ENCODE measurements around the gene ST7. TPM values are rescaled to one million over a fixed set of nuclear protein-coding genes. Genes with fewer than 3 reads are reported as not detected.
A peak's percentile ranks its signal among the peaks of the same experiment; 100 is the strongest.

ST7 gene
- total and polyA plus RNA-seq, 7 donors, result 5.3 to 37.7 (median 19.0) TPM

DNA sequence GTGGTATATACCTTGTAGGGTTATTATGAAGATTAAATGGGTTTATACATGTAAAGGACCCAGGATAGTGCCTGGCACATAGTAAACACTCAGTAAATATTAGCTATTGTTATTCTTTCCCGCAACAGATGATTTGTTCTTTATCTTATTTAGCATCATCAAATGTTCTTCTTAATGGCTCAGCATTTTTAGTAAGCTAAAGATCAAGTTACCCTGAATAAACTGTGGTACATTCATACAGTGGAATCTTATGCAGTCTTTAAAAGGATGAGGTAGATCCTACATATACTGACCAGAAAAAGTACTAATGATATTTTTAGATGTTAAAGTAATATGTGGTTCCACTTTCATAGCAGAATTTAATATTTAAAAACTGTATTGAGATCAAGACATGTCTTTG, 65.4 kb downstream of the ST7 start:
- Histone ChIP-seq H3K9me3 (no peaks in the 10 kb centered on the region), H3K27me3 (no peaks in the 10 kb centered on the region), H3K27ac (no peak overlapping the region), H3K4me3 (no peak overlapping the region), H3K4me1 (peaks cover 0 to 39% (median 27%) of the 10 kb centered on the region in 4 donors), H3K36me3 (no peaks in the 10 kb centered on the region)
- 97% methylated on average over 1 of the region's 1 CpG for WGBS, 2 donors
- TF ChIP-seq EP300 (IDR thresholded peaks at IDR 0.05), result no peak
- TF ChIP-seq POLR2AphosphoS5 (IDR thresholded peaks at IDR 0.05), result no peak
- no peak for TF ChIP-seq POLR2A (IDR thresholded peaks at IDR 0.05)
- no peak for TF ChIP-seq CTCF (IDR thresholded peaks at IDR 0.05)
- intact Hi-C loops (cut with DNase I), result no loop called here
- DNase-seq, result no peak

GRCh38 chr7:117019287-117019686, 66.0 kb downstream of the ST7 start:
- Histone ChIP-seq H3K9me3 (no peaks in the 10 kb centered on the region), H3K27me3 (no peaks in the 10 kb centered on the region), H3K36me3 (no peaks in the 10 kb centered on the region), H3K27ac (no peak overlapping the region), H3K4me3 (no peak overlapping the region), H3K4me1 (peaks cover 0 to 39% (median 27%) of the 10 kb centered on the region in 4 donors)
- DNase-seq, result no peak
- intact Hi-C loops (cut with DNase I), result no loop called here
- TF ChIP-seq POLR2AphosphoS5 (IDR thresholded peaks at IDR 0.05) (no peak), EP300 (IDR thresholded peaks at IDR 0.05) (no peak), CTCF (IDR thresholded peaks at IDR 0.05) (no peak), POLR2A (IDR thresholded peaks at IDR 0.05) (no peak)
- WGBS, 2 donors, result 92 to 96% methylated on average over 2 of the region's 2 CpGs

- TF ChIP-seq CTCF (IDR thresholded peaks at IDR 0.05), result no peak
- peak; percentile 59 to 88 (median 72) for TF ChIP-seq POLR2AphosphoS5 (IDR thresholded peaks at IDR 0.05)
- no peaks in the 10 kb centered on the region for H3K9me3 ChIP-seq
- intact Hi-C loops (cut with DNase I), result no loop called here
- H3K4me3 ChIP-seq, result peak overlapping the region; percentile 22 to 50 (median 42)
- H3K27me3 ChIP-seq, result no peaks in the 10 kb centered on the region
- 73 to 83% methylated on average over 18 of the region's 18 CpGs for WGBS, 2 donors
- no peaks in the 10 kb centered on the region for H3K36me3 ChIP-seq
- peak; percentile 93 for DNase-seq
- peak overlapping the region; percentile 72 to 79 (median 76) for H3K27ac ChIP-seq
- H3K4me1 ChIP-seq, result peaks cover 0 to 39% (median 27%) of the 10 kb centered on the region in 4 donors
Observed at GRCh38 chr7:117019786-117020590, 66.7 kb downstream of the ST7 start.

- Histone ChIP-seq H3K27ac (peak overlapping the region; percentile 72 to 79 (median 76)), H3K4me3 (peak overlapping the region; percentile 22 to 50 (median 42)), H3K9me3 (no peaks in the 10 kb centered on the region), H3K4me1 (peaks cover 0 to 33% (median 24%) of the 10 kb centered on the region in 4 donors), H3K36me3 (no peaks in the 10 kb centered on the region), H3K27me3 (no peaks in the 10 kb centered on the region)
- 77 to 90% methylated on average over 1 of the region's 1 CpG for WGBS, 2 donors
- intact Hi-C loops (cut with DNase I), result no loop called here
- TF ChIP-seq EP300 (IDR thresholded peaks at IDR 0.05), result no peak
- TF ChIP-seq POLR2AphosphoS5 (IDR thresholded peaks at IDR 0.05), result no peak
- TF ChIP-seq POLR2A (IDR thresholded peaks at IDR 0.05), result no peak
- no peak for TF ChIP-seq CTCF (IDR thresholded peaks at IDR 0.05)
- DNase-seq, result no peak
Observed at GRCh38 chr7:117020591-117020973, 67.3 kb downstream of the ST7 start.

Measured in sigmoid colon (tissue), 7 donors.